Peyer's patch (tissue), 4 donors: ENCODE measurements around the gene COG2. TPM values are rescaled to one million over a fixed set of nuclear protein-coding genes. Genes with fewer than 3 reads are reported as not detected.
"Not testable (repeated sequence)": the region's sequence is repeated elsewhere in the genome, so short reads cannot be mapped to it uniquely, and the experiment has no call there.

Experiments
- DNase-seq, 3 donors: peaks; one replicate each; pipeline ENCODE4 v3.0.0-alpha.2; 2017 to 2019
- H3K27ac ChIP-seq, 4 donors: fragments of 200-600 bp; sonication (generic); one replicate each; pipeline ENCODE4 v1.5.1; 2016 to 2019
- H3K27me3 ChIP-seq, 2 donors: fragments of 200-600 bp; sonication (generic); one replicate each; pipeline ENCODE4 v1.5.1; 2019
- H3K36me3 ChIP-seq, 3 donors: fragments of 200-600 bp; sonication (generic); one replicate each; pipeline ENCODE4 v1.5.1; 2016 to 2019
- H3K4me1 ChIP-seq, 4 donors: fragments of 200-600 bp; sonication (generic); one replicate each; pipeline ENCODE4 v1.5.1; 2016 to 2019
- H3K4me3 ChIP-seq, 4 donors: fragments of 200-600 bp; sonication (generic); 1 replicate in 3 of 4; 2 replicates in 1 of 4; pipeline ENCODE4 v1.5.1; 2016 to 2019; ENCODE audit warnings: mild to moderate bottlenecking in 1 of 4
- H3K9me3 ChIP-seq, 4 donors: fragments of 200-600 bp; sonication (generic); one replicate each; pipeline ENCODE4 v1.5.1; 2016 to 2019; ENCODE audit warnings: mild to moderate bottlenecking in 1 of 4
- CTCF ChIP-seq, 6 experiments: fragments of 450-650 bp in 4 of 6; fragments of 200-600 bp in 2 of 6; sonication (generic) in 1 of 6; IDR thresholded peaks; one replicate each; pipeline ENCODE4 v1.5.1; 2017 to 2019; ENCODE audit warnings: antibody characterized with exemption in 6 of 6, mild to moderate bottlenecking in 3 of 6, moderate library complexity in 1 of 6
- POLR2A ChIP-seq, 2 donors: fragments of 450-650 bp; IDR thresholded peaks; one replicate each; pipeline ENCODE4 v1.5.1; 2017; ENCODE audit warnings: antibody characterized with exemption in 2 of 2, mild to moderate bottlenecking in 2 of 2, moderate library complexity in 2 of 2
- total RNA-seq, 4 donors: library from RNA; depleted of rRNA; stranded (reverse); fragments of >200 nt; gene quantifications; one replicate each; pipeline ENCODE4 v1.1.0, GENCODE V29; 2016

Gene COG2
- total RNA-seq, 4 donors from 2014 or later: 30.5 to 43.9 (median 40.0) TPM

GRCh38 chr1:230598745-230599144, 43.5 kb upstream of the COG2 start:
- no peak for DNase-seq
- Histone ChIP-seq H3K4me1 (no peaks in the 10 kb centered on the region), H3K4me3 (no peak overlapping the region), H3K27me3 (no peaks in the 10 kb centered on the region), H3K9me3 (no peaks in the 10 kb centered on the region), H3K27ac (no peak overlapping the region), H3K36me3 (no peaks in the 10 kb centered on the region)
- no peak for TF ChIP-seq CTCF (IDR thresholded peaks at IDR 0.05)
- no peak for TF ChIP-seq POLR2A (IDR thresholded peaks at IDR 0.05)

GRCh38 chr1:230599926-230600656, 42.2 kb upstream of the COG2 start:
- DNase-seq: no peak
- Histone ChIP-seq H3K27me3 (no peaks in the 10 kb centered on the region), H3K36me3 (no peaks in the 10 kb centered on the region), H3K4me1 (no peaks in the 10 kb centered on the region), H3K4me3 (no peak overlapping the region), H3K27ac (no peak overlapping the region), H3K9me3 (no peaks in the 10 kb centered on the region)
- TF ChIP-seq POLR2A (IDR thresholded peaks at IDR 0.05): no peak
- no peak for TF ChIP-seq CTCF (IDR thresholded peaks at IDR 0.05)

GRCh38 chr1:230600657-230601400, 41.5 kb upstream of the COG2 start:
- H3K27ac ChIP-seq, H3K4me3 ChIP-seq, H3K27me3 ChIP-seq, H3K36me3 ChIP-seq, H3K4me1 ChIP-seq, H3K9me3 ChIP-seq, DNase-seq: not testable (repeated sequence)

GRCh38 chr1:230609208-230609607, 33.1 kb upstream of the COG2 start:
- Histone ChIP-seq H3K4me3 (no peak overlapping the region), H3K27ac (no peak overlapping the region), H3K27me3 (no peaks in the 10 kb centered on the region), H3K36me3 (no peaks in the 10 kb centered on the region), H3K4me1 (no peaks in the 10 kb centered on the region), H3K9me3 (no peaks in the 10 kb centered on the region)
- DNase-seq: no peak
- no peak for TF ChIP-seq CTCF (IDR thresholded peaks at IDR 0.05)
- TF ChIP-seq POLR2A (IDR thresholded peaks at IDR 0.05): no peak

- no peak overlapping the region for H3K4me3 ChIP-seq
- no peak for DNase-seq
- no peaks in the 10 kb centered on the region for H3K36me3 ChIP-seq
- no peaks in the 10 kb centered on the region for H3K4me1 ChIP-seq
- no peaks in the 10 kb centered on the region for H3K9me3 ChIP-seq
- no peak overlapping the region for H3K27ac ChIP-seq
- TF ChIP-seq CTCF (IDR thresholded peaks at IDR 0.05) (no peak), POLR2A (IDR thresholded peaks at IDR 0.05) (no peak)
- H3K27me3 ChIP-seq: no peaks in the 10 kb centered on the region
These were observed 31.7 kb upstream of the COG2 start for GRCh38 chr1:230610589-230610988.

GRCh38 chr1:230611128-230611877, 31.0 kb upstream of the COG2 start:
- no peak overlapping the region for H3K4me3 ChIP-seq
- no peaks in the 10 kb centered on the region for H3K4me1 ChIP-seq
- TF ChIP-seq POLR2A (IDR thresholded peaks at IDR 0.05) (no peak), CTCF (IDR thresholded peaks at IDR 0.05) (no peak)
- no peaks in the 10 kb centered on the region for H3K27me3 ChIP-seq
- no peaks in the 10 kb centered on the region for H3K9me3 ChIP-seq
- no peak overlapping the region for H3K27ac ChIP-seq
- no peak for DNase-seq
- H3K36me3 ChIP-seq: no peaks in the 10 kb centered on the region
